ENCODE data around the gene NTF3.

GRCh38 chr12:5505751-5506150 is 73.8 kb downstream of the NTF3 start:
- no peak for TF ChIP-seq CTCF (IDR thresholded peaks at IDR 0.05; ENCODE audit: low read depth, low read length)
- TF ChIP-seq POLR2A (IDR thresholded peaks at IDR 0.05; ENCODE audit: extremely low read depth, insufficient read length): no peak
- TF ChIP-seq, protein P1, sequence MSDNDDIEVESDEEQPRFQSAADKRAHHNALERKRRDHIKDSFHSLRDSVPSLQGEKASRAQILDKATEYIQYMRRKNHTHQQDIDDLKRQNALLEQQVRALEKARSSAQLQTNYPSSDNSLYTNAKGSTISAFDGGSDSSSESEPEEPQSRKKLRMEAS (IDR thresholded peaks at IDR 0.05; ENCODE audit: low read depth, low read length): no peak
- no peak for TF ChIP-seq MYC (IDR thresholded peaks at IDR 0.05; ENCODE audit: low read depth, low read length)

Data from NB4 (cell line).